Activated naive CD8-positive, alpha-beta T cell treated with anti-CD3 and anti-CD28 coated beads, Interleukin-2, amount 10 ng/mL, durations not matched to agents 7 days and 5 days (primary cell): ENCODE results near the gene EGFL7. TPM values are rescaled to one million over a fixed set of nuclear protein-coding genes. Genes with fewer than 3 reads are reported as not detected.

ENCODE experiments used
- ATAC-seq: fragments of 150-1000 bp; cut with Tn5 transposase; one replicate; pipeline ENCODE4 v1.10.0; 2021; ENCODE audit warnings: low read depth, moderate library complexity
- POLR2A ChIA-PET: fragments of 350-600 bp; sonication (Branson Sonifier 250); formaldehyde crosslinking; loops from one replicate; lab custom pipeline; 2021; ENCODE audit warnings: antibody characterized with exemption; lab: Charles Lee
- DNase-seq: peaks from one replicate; pipeline ENCODE4 v3.0.0; 2021
- H3K27ac Mint-ChIP-seq: one replicate; pipeline ENCODE4 v1.8.0; 2022; ENCODE audit warnings: mild to moderate bottlenecking, mixed read lengths
- H3K27me3 Mint-ChIP-seq: one replicate; pipeline ENCODE4 v1.8.0; 2022; ENCODE audit warnings: mild to moderate bottlenecking, moderate library complexity, mixed read lengths
- H3K36me3 Mint-ChIP-seq: one replicate; pipeline ENCODE4 v1.8.0; 2021; ENCODE audit warnings: mild to moderate bottlenecking, mixed read lengths
- H3K4me1 Mint-ChIP-seq: one replicate; pipeline ENCODE4 v1.8.0; 2021; ENCODE audit warnings: mixed read lengths
- H3K4me3 Mint-ChIP-seq: one replicate; pipeline ENCODE4 v1.8.0; 2022; ENCODE audit warnings: mild to moderate bottlenecking, moderate library complexity, mixed read lengths
- H3K9me3 Mint-ChIP-seq: one replicate; pipeline ENCODE4 v1.8.0; 2021; ENCODE audit warnings: mixed read lengths
- total RNA-seq, 2 experiments: library from RNA; stranded (reverse); gene quantifications; one replicate each; pipeline ENCODE4 v1.2.3, GENCODE V29; 2021

Gene EGFL7
- total RNA-seq, 2 experiments from 2014 or later = 1.00 to 1.1 TPM

GRCh38 chr9:136620441-136621018, 42.2 kb upstream of the EGFL7 start:
- no peak for ATAC-seq

GRCh38 chr9:136621019-136621733, 41.5 kb upstream of the EGFL7 start:
- no peaks in the 10 kb centered on the region for H3K9me3 Mint-ChIP-seq
- POLR2A ChIA-PET = no interaction called here
- DNase-seq (no peak), ATAC-seq (no peak)
- H3K27ac Mint-ChIP-seq = no peak overlapping the region
- H3K4me3 Mint-ChIP-seq = no peak overlapping the region
- no peaks in the 10 kb centered on the region for H3K27me3 Mint-ChIP-seq
- H3K4me1 Mint-ChIP-seq = peaks cover 5% of the 10 kb centered on the region
- no peaks in the 10 kb centered on the region for H3K36me3 Mint-ChIP-seq

More at GRCh38 chr9:136620441-136621018, 42.2 kb upstream of the EGFL7 start:
- H3K27ac Mint-ChIP-seq = no peak overlapping the region
- no peaks in the 10 kb centered on the region for H3K36me3 Mint-ChIP-seq
- peaks cover 9% of the 10 kb centered on the region for H3K4me1 Mint-ChIP-seq
- H3K27me3 Mint-ChIP-seq = no peaks in the 10 kb centered on the region
- no peak for DNase-seq
- H3K4me3 Mint-ChIP-seq = no peak overlapping the region
- no peaks in the 10 kb centered on the region for H3K9me3 Mint-ChIP-seq
- POLR2A ChIA-PET = no interaction called here

DNA sequence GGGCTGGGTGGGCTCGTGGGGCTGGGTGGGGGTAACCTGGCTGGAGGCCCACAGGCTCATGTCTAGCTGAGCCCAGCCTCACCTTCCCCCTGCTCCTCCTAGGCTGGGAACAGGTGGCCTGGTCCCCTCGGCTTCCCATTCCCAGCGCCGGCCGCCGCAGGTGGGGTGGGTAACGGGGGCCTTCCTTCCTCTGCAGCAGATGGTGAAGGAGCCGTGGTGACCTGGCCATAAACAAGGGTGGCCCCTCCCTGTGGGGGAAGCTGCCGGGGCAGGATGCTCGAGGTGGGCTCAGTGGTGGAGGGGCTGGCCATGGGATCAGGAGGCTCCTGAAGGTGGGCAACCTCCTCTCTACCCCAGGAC, 41.0 kb upstream of the EGFL7 start:
- Mint-ChIP-seq H3K9me3 (no peaks in the 10 kb centered on the region), H3K27ac (no peak overlapping the region), H3K36me3 (no peaks in the 10 kb centered on the region), H3K4me3 (no peak overlapping the region), H3K4me1 (peaks cover 5% of the 10 kb centered on the region), H3K27me3 (no peaks in the 10 kb centered on the region)
- ATAC-seq (no peak), DNase-seq (no peak)
- POLR2A ChIA-PET = no interaction called here

DNA sequence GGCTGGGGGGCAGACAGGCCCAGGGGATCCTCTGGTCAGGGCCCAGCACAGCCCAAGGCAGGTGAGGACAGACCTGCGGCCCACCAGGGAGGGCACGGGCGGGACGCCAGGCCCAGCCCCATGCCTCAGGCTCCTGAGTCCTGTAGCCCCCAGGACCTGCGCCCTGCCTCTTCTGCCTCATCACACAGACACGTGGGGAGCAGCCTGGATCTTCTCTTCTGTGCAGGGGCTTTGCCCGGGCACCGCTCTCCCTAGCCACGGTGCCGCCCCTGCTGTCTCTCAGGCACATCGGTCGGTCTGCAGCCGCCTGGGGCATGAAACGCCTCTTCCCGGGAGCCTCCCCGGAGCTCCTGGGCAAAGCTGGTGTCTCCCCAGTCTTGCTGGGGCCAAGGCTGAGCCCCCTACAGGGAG, 40.2 kb upstream of the EGFL7 start:
- ATAC-seq (no peak), DNase-seq (no peak)
- Mint-ChIP-seq H3K4me3 (no peak overlapping the region), H3K27me3 (no peaks in the 10 kb centered on the region), H3K9me3 (no peaks in the 10 kb centered on the region), H3K27ac (no peak overlapping the region), H3K4me1 (peaks cover 5% of the 10 kb centered on the region), H3K36me3 (no peaks in the 10 kb centered on the region)
- POLR2A ChIA-PET = no interaction called here

GRCh38 chr9:136623016-136623841, 39.5 kb upstream of the EGFL7 start:
- no peaks in the 10 kb centered on the region for H3K9me3 Mint-ChIP-seq
- peaks cover 3% of the 10 kb centered on the region for H3K4me1 Mint-ChIP-seq
- no peak overlapping the region for H3K4me3 Mint-ChIP-seq
- no peak for ATAC-seq
- H3K27ac Mint-ChIP-seq = no peak overlapping the region
- no peaks in the 10 kb centered on the region for H3K27me3 Mint-ChIP-seq
- H3K36me3 Mint-ChIP-seq = no peaks in the 10 kb centered on the region
- POLR2A ChIA-PET = no interaction called here
- no peak for DNase-seq

GRCh38 chr9:136623842-136624183, 38.9 kb upstream of the EGFL7 start:
- POLR2A ChIA-PET = no interaction called here
- ATAC-seq = no peak
- no peaks in the 10 kb centered on the region for H3K27me3 Mint-ChIP-seq
- peaks cover 3% of the 10 kb centered on the region for H3K4me1 Mint-ChIP-seq
- no peak overlapping the region for H3K27ac Mint-ChIP-seq
- no peaks in the 10 kb centered on the region for H3K9me3 Mint-ChIP-seq
- DNase-seq = no peak
- no peak overlapping the region for H3K4me3 Mint-ChIP-seq
- no peaks in the 10 kb centered on the region for H3K36me3 Mint-ChIP-seq

- no peaks in the 10 kb centered on the region for H3K9me3 Mint-ChIP-seq
- no peak for ATAC-seq
- no peaks in the 10 kb centered on the region for H3K4me1 Mint-ChIP-seq
- H3K4me3 Mint-ChIP-seq = no peak overlapping the region
- no peaks in the 10 kb centered on the region for H3K36me3 Mint-ChIP-seq
- no peaks in the 10 kb centered on the region for H3K27me3 Mint-ChIP-seq
- POLR2A ChIA-PET = no interaction called here
- no peak overlapping the region for H3K27ac Mint-ChIP-seq
- DNase-seq = no peak
These were observed 38.3 kb upstream of the EGFL7 start for GRCh38 chr9:136624184-136624951.

GRCh38 chr9:136625101-136626065, 37.3 kb upstream of the EGFL7 start:
- peaks cover 2% of the 10 kb centered on the region for H3K4me1 Mint-ChIP-seq
- H3K36me3 Mint-ChIP-seq = no peaks in the 10 kb centered on the region
- H3K27ac Mint-ChIP-seq = peak overlapping the region; percentile 24
- POLR2A ChIA-PET = interaction anchor here (0.6 kb wide), 1 partner anchor 93 kb away, joined by 3 read pairs; no protein-coding TSS in a partner anchor
- ATAC-seq (no peak), DNase-seq (no peak)
- no peak overlapping the region for H3K4me3 Mint-ChIP-seq
- H3K27me3 Mint-ChIP-seq = no peaks in the 10 kb centered on the region
- no peaks in the 10 kb centered on the region for H3K9me3 Mint-ChIP-seq

- H3K4me1 Mint-ChIP-seq = peaks cover 5% of the 10 kb centered on the region
- no peak for ATAC-seq
- H3K4me3 Mint-ChIP-seq = no peak overlapping the region
- peak; percentile 24 for DNase-seq
- H3K27me3 Mint-ChIP-seq = no peaks in the 10 kb centered on the region
- no peaks in the 10 kb centered on the region for H3K9me3 Mint-ChIP-seq
- H3K27ac Mint-ChIP-seq = no peak overlapping the region
- POLR2A ChIA-PET = no interaction called here
- no peaks in the 10 kb centered on the region for H3K36me3 Mint-ChIP-seq
These were observed 36.5 kb upstream of the EGFL7 start for GRCh38 chr9:136626066-136626725.

- DNase-seq (peak; percentile 30), ATAC-seq (no peak)
- Mint-ChIP-seq H3K27ac (no peak overlapping the region), H3K4me3 (no peak overlapping the region), H3K9me3 (no peaks in the 10 kb centered on the region), H3K36me3 (no peaks in the 10 kb centered on the region), H3K4me1 (peaks cover 5% of the 10 kb centered on the region), H3K27me3 (no peaks in the 10 kb centered on the region)
- POLR2A ChIA-PET = interaction anchor here (0.8 kb wide), 1 partner anchor 140 kb away, joined by 3 read pairs; no protein-coding TSS in a partner anchor
These were observed 35.7 kb upstream of the EGFL7 start for GRCh38 chr9:136626740-136627642.

GRCh38 chr9:136627703-136628102, 35.0 kb upstream of the EGFL7 start:
- H3K27me3 Mint-ChIP-seq = no peaks in the 10 kb centered on the region
- no peak overlapping the region for H3K4me3 Mint-ChIP-seq
- DNase-seq (peak; percentile 32), ATAC-seq (no peak)
- POLR2A ChIA-PET = interaction anchor here (0.8 kb wide), 1 partner anchor 140 kb away, joined by 3 read pairs; no protein-coding TSS in a partner anchor
- no peaks in the 10 kb centered on the region for H3K36me3 Mint-ChIP-seq
- no peak overlapping the region for H3K27ac Mint-ChIP-seq
- no peaks in the 10 kb centered on the region for H3K9me3 Mint-ChIP-seq
- H3K4me1 Mint-ChIP-seq = peaks cover 5% of the 10 kb centered on the region
